HepG2 (cell line): ENCODE measurements around the gene SH3PXD2A. TPM values are rescaled to one million over a fixed set of nuclear protein-coding genes. Genes with fewer than 3 reads are reported as not detected.

Experiments used
- ATAC-seq: fragments of 200-7000 bp; cut with Tn5 transposase; 3 replicates; pipeline ENCODE4 v1.9.1; 2020; ENCODE audit warnings: mild to moderate bottlenecking, moderate library complexity
- BruUV-seq: library from RNA; stranded (reverse); fragments of 400-500 nt; replicated peaks from 2 replicates; lab custom pipeline; 2021; lab: Mats Ljungman, UMichigan
- CTCF ChIA-PET: fragments of 300-600 bp; formaldehyde crosslinking; extraction: SDS; loops from one replicate; lab custom pipeline; 2021; ENCODE audit warnings: low total read pairs, inconsistent platforms, low intra/inter-chr PET ratio; lab: Yijun Ruan, JAX
- POLR2A ChIA-PET: fragments of 350-600 bp; sonication (Branson Sonifier 250); formaldehyde crosslinking; loops from one replicate; lab custom pipeline; 2020; ENCODE audit warnings: antibody characterized with exemption, inconsistent platforms; lab: Yijun Ruan, JAX
- DNase-seq: peaks from one replicate; pipeline ENCODE4 v3.0.0-alpha.2; 2015; ENCODE audit warnings: low spot score
- FAIRE-seq: peaks from 3 replicates; lab custom pipeline; 2011; peaks lifted over from hg19 to GRCh38; lab: Jason Lieb, UNC
- H2AFZ ChIP-seq: one replicate; pipeline ENCODE4 v1.6.1; 2011; ENCODE audit warnings: low read length, inconsistent platforms
- H3K27ac ChIP-seq: fragments of 300-600 bp; 3 replicates; pipeline ENCODE4 v1.8.0; 2011; ENCODE audit warnings: mixed run types, mild to moderate bottlenecking, mixed read lengths, low read length, inconsistent platforms; ENCODE audit not compliant: insufficient read depth; ENCODE audit errors: extremely low read length
- H3K27me3 ChIP-seq, 2 experiments: fragments of 200-600 bp in 1 of 2; 2 replicates in 1 of 2; 3 replicates in 1 of 2; pipeline versions ENCODE4 v1.6.0 to v1.8.0; 2011; ENCODE audit warnings: low read length in 2 of 2, mild to moderate bottlenecking in 2 of 2, moderate library complexity in 2 of 2, inconsistent platforms in 1 of 2; ENCODE audit not compliant: insufficient read depth in 2 of 2, control insufficient read depth in 1 of 2
- H3K36me3 ChIP-seq, 2 experiments: fragments of 200-600 bp in 1 of 2; replicated peaks in 1 of 2; 2 replicates in 1 of 2; 3 replicates in 1 of 2; pipeline versions ENCODE4 v1.5.1 to v1.8.0; 2011; ENCODE audit warnings: low read length in 2 of 2, inconsistent platforms in 1 of 2; ENCODE audit not compliant: insufficient read depth in 2 of 2, control insufficient read depth in 1 of 2
- H3K4me1 ChIP-seq: 2 replicates; pipeline ENCODE4 v1.5.1; 2012; ENCODE audit warnings: low read length, inconsistent platforms; ENCODE audit not compliant: insufficient read depth
- H3K4me2 ChIP-seq: 2 replicates; pipeline ENCODE4 v1.6.0; 2011; ENCODE audit warnings: low read depth, low read length, inconsistent platforms
- H3K4me3 ChIP-seq, 3 experiments: fragments of 200-600 bp in 1 of 3; sonication (generic), shearing (Covaris generic) in 1 of 3; replicated peaks in 1 of 3; 2 replicates each; pipeline ENCODE4 v1.5.1; 2011 to 2016; ENCODE audit warnings: low read length in 3 of 3, inconsistent platforms in 2 of 3, low read depth in 2 of 3, mild to moderate bottlenecking in 2 of 3, control low read depth in 1 of 3, mixed read lengths in 1 of 3; ENCODE audit not compliant: insufficient read depth in 1 of 3
- H3K79me2 ChIP-seq: one replicate; pipeline ENCODE4 v1.6.1; 2011; ENCODE audit warnings: low read length, inconsistent platforms; ENCODE audit not compliant: insufficient read depth
- H3K9ac ChIP-seq: 2 replicates; pipeline ENCODE4 v1.6.0; 2011; ENCODE audit warnings: mild to moderate bottlenecking, low read depth, low read length, inconsistent platforms; ENCODE audit not compliant: insufficient read depth
- H3K9me3 ChIP-seq: 2 replicates; pipeline ENCODE4 v1.5.1; 2012; ENCODE audit warnings: mild to moderate bottlenecking, low read length
- H4K20me1 ChIP-seq: 2 replicates; pipeline ENCODE4 v1.6.0; 2011; ENCODE audit warnings: inconsistent platforms, mild to moderate bottlenecking, low read length, moderate library complexity; ENCODE audit not compliant: insufficient read depth
- AHDC1 ChIP-seq: sonication (generic); formaldehyde crosslinking; IDR thresholded peaks from 2 replicates; pipeline ENCODE4 v1.5.1; 2020; ENCODE audit warnings: mild to moderate bottlenecking, missing genetic modification reagents, borderline replicate concordance
- PCBP1 ChIP-seq: fragments of 200-400 bp; formaldehyde crosslinking; IDR thresholded peaks from 2 replicates; pipeline ENCODE4 v1.6.1; 2017; ENCODE audit warnings: mild to moderate bottlenecking, low read depth, low read length, borderline replicate concordance
- TBX2 ChIP-seq: sonication (generic); formaldehyde crosslinking; IDR thresholded peaks from 2 replicates; pipeline ENCODE4 v1.5.0; 2020; ENCODE audit warnings: missing genetic modification reagents, mild to moderate bottlenecking, borderline replicate concordance
- ZFP36 ChIP-seq: fragments of 150-350 bp; IDR thresholded peaks from 2 replicates; pipeline ENCODE4 v1.6.1; 2018; ENCODE audit warnings: borderline replicate concordance, low read length, low read depth; ENCODE audit not compliant: partially characterized antibody
- ZNF34 ChIP-seq: sonication (generic); formaldehyde crosslinking; IDR thresholded peaks from 2 replicates; pipeline ENCODE4 v1.4.0; 2020; ENCODE audit warnings: mild to moderate bottlenecking, missing genetic modification reagents, borderline replicate concordance
- ZNF781 ChIP-seq: sonication (generic); formaldehyde crosslinking; IDR thresholded peaks from 2 replicates; pipeline ENCODE4 v1.5.1; 2020; ENCODE audit warnings: borderline replicate concordance, mild to moderate bottlenecking, missing genetic modification reagents; ENCODE audit errors: not compliant biosample characterization
- WGBS: methylation state at CpG from one replicate; pipeline ENCODE4 v1.1.6; 2017; ENCODE audit warnings: low lambda C conversion rate; 5-methylcytosine and 5-hydroxymethylcytosine counted together
- in situ Hi-C: cut with HindIII; loops from 2 replicates; pipeline ENCODE4 v1.10.0; 2017; ENCODE audit warnings: low pct_unique_long_range_greater_than_20kb; ENCODE audit not compliant: extremely low pct_ligation_motif_present
- intact Hi-C: fragments of 100-400 bp; cut with micrococcal nuclease; formaldehyde crosslinking; loops from one replicate; pipeline ENCODE4 v1.10.0; 2022; ENCODE audit not compliant: unreplicated experiment
- polyA plus RNA-seq, 8 experiments: library from polyadenylated mRNA; depleted of rRNA in 3 of 8; stranded (reverse) in 7 of 8; unstranded in 1 of 8; fragments of >200 nt; fragmentation: Illumina TruSeq in 4 of 8; extraction: Trizol in 4 of 8; gene quantifications; 2 replicates each; pipeline versions ENCODE4 v1.2.1 to v1.2.3, GENCODE V29; 2011 to 2016; ENCODE audit warnings: low read depth in 4 of 8, missing spikeins in 1 of 8, mixed read lengths in 1 of 8; ENCODE audit not compliant: insufficient read depth in 1 of 8
- total RNA-seq, 5 experiments: library from RNA; depleted of rRNA; stranded (reverse); fragments of >200 nt; fragmentation: Illumina TruSeq; extraction: Trizol; gene quantifications; 2 replicates each; pipeline ENCODE4 v1.2.3, GENCODE V29; 2016; ENCODE audit warnings: low read depth in 1 of 5
- TF ChIP-seq, protein P1 (sequence below): sonication (generic); formaldehyde crosslinking; IDR thresholded peaks from 2 replicates; pipeline ENCODE4 v1.4.0; 2020; ENCODE audit warnings: missing genetic modification reagents
- TF ChIP-seq, protein P2 (sequence below): sonication (generic); formaldehyde crosslinking; IDR thresholded peaks from 2 replicates; pipeline ENCODE4 v1.5.0; 2020; ENCODE audit warnings: missing genetic modification reagents
- TF ChIP-seq, protein P3 (sequence below): sonication (generic); formaldehyde crosslinking; IDR thresholded peaks from 2 replicates; pipeline ENCODE4 v1.4.0; 2020; ENCODE audit warnings: missing genetic modification reagents

The SH3PXD2A gene
- total and polyA plus RNA-seq, 2 of the 13 experiments (the other 11 are each of a cell fraction or from before 2014, with no cell fraction given): 11.1 to 11.3 TPM

DNA sequence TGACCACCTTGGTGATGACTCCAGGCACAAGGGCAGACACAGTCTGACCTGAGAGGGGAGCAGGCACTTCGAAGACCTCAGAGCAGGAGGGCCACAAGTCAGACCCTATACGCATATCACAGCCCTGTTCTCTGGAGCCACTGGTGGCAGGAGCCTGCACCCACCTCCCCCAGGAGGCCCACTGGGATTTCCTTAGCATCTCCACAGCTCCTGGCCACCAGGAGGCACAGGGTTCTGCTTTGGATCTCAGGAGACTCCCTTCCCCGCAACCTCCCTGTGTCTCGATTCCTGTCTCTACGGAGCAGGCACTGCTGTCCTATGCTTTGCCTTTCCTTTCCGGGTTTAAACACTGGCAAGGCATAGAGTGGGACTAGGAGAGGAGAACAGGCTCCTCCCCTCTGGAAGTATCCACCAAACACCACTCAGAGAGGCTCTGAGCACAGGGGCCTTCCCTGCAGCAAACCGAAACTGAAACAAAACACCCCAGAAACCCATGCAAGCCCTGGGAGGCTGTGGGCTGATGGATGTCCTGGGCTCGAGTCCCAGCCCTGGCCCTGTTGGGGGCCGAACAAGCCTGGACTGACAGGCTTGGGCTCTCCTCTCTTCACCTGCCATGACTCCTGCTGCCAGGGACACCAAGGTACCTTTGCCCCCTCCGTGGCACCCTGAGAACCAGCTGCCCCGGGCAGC lies 195.6 kb downstream of the SH3PXD2A start:
- ATAC-seq (peak; percentile 57), DNase-seq (peak; percentile 75), FAIRE-seq (peak; percentile 76)
- Histone ChIP-seq H4K20me1 (peaks cover 12% of the 10 kb centered on the region), H3K9me3 (no peaks in the 10 kb centered on the region), H3K27ac (peak overlapping the region; percentile 82), H3K79me2 (peaks cover 50% of the 10 kb centered on the region), H3K9ac (peak overlapping the region; percentile 76), H3K36me3 (peaks cover 8 to 36% of the 10 kb centered on the region in 2 experiments), H3K4me3 (peak overlapping the region; percentile 56 to 72 (median 59); a peak in 5 of 6 replicates), H3K27me3 (no peaks in the 10 kb centered on the region), H3K4me1 (peaks cover 79% of the 10 kb centered on the region), H3K4me2 (peak overlapping the region; percentile 98), H2AFZ (no peak overlapping the region)
- in situ Hi-C loops (no loop called here), intact Hi-C loops (loop anchor here (2.0 kb wide), 2 partner anchors 15 to 55 kb away; no protein-coding TSS in a partner anchor)
- BruUV-seq: TSS peak; percentile 33
- WGBS: 42% methylated on average over 5 of the region's 11 CpGs
- ChIA-PET POLR2A (interaction anchor here (0.8 to 6.0 kb wide), 11 partner anchors 14 to 196 kb away, joined by 3 to 54 read pairs (median 3); partner anchors contain the start of gene SH3PXD2A), CTCF (no interaction called here)
- TF ChIP-seq AHDC1 (CRISPR knock-in tag) (no peak), ZNF781 (CRISPR knock-in tag) (peak; percentile 9), TBX2 (CRISPR knock-in tag) (no peak), ZFP36 (peak; percentile 88), ZNF34 (CRISPR knock-in tag) (no peak), PCBP1 (0 out of 2 replicates have a peak, but pooled peaks have one; percentile 11)
- TF ChIP-seq, protein P1, sequence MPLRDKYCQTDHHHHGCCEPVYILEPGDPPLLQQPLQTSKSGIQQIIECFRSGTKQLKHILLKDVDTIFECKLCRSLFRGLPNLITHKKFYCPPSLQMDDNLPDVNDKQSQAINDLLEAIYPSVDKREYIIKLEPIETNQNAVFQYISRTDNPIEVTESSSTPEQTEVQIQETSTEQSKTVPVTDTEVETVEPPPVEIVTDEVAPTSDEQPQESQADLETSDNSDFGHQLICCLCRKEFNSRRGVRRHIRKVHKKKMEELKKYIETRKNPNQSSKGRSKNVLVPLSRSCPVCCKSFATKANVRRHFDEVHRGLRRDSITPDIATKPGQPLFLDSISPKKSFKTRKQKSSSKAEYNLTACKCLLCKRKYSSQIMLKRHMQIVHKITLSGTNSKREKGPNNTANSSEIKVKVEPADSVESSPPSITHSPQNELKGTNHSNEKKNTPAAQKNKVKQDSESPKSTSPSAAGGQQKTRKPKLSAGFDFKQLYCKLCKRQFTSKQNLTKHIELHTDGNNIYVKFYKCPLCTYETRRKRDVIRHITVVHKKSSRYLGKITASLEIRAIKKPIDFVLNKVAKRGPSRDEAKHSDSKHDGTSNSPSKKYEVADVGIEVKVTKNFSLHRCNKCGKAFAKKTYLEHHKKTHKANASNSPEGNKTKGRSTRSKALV (CRISPR knock-in tag): no peak
- TF ChIP-seq, protein P2, sequence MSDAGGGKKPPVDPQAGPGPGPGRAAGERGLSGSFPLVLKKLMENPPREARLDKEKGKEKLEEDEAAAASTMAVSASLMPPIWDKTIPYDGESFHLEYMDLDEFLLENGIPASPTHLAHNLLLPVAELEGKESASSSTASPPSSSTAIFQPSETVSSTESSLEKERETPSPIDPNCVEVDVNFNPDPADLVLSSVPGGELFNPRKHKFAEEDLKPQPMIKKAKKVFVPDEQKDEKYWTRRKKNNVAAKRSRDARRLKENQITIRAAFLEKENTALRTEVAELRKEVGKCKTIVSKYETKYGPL (CRISPR knock-in tag): no peak
- TF ChIP-seq, protein P3, sequence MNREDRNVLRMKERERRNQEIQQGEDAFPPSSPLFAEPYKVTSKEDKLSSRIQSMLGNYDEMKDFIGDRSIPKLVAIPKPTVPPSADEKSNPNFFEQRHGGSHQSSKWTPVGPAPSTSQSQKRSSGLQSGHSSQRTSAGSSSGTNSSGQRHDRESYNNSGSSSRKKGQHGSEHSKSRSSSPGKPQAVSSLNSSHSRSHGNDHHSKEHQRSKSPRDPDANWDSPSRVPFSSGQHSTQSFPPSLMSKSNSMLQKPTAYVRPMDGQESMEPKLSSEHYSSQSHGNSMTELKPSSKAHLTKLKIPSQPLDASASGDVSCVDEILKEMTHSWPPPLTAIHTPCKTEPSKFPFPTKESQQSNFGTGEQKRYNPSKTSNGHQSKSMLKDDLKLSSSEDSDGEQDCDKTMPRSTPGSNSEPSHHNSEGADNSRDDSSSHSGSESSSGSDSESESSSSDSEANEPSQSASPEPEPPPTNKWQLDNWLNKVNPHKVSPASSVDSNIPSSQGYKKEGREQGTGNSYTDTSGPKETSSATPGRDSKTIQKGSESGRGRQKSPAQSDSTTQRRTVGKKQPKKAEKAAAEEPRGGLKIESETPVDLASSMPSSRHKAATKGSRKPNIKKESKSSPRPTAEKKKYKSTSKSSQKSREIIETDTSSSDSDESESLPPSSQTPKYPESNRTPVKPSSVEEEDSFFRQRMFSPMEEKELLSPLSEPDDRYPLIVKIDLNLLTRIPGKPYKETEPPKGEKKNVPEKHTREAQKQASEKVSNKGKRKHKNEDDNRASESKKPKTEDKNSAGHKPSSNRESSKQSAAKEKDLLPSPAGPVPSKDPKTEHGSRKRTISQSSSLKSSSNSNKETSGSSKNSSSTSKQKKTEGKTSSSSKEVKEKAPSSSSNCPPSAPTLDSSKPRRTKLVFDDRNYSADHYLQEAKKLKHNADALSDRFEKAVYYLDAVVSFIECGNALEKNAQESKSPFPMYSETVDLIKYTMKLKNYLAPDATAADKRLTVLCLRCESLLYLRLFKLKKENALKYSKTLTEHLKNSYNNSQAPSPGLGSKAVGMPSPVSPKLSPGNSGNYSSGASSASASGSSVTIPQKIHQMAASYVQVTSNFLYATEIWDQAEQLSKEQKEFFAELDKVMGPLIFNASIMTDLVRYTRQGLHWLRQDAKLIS (CRISPR knock-in tag): no peak
